K562 (cell line): Measurements from ENCODE around the gene SLC39A11. TPM values are rescaled to one million over a fixed set of nuclear protein-coding genes. Genes with fewer than 3 reads are reported as not detected.

Experiments
- ATAC-seq: fragments of 200-7000 bp; cut with Tn5 transposase; 3 replicates; pipeline ENCODE4 v1.9.1; 2020; ENCODE audit warnings: moderate library complexity
- BruUV-seq: library from RNA; stranded (reverse); fragments of 400-500 nt; replicated peaks from 2 replicates; lab custom pipeline; 2021; lab: Mats Ljungman, UMichigan
- CTCF ChIA-PET: fragments of 300-600 bp; formaldehyde crosslinking; extraction: SDS; loops from one replicate; lab custom pipeline; 2021; ENCODE audit warnings: low intra/inter-chr PET ratio; lab: Yijun Ruan, JAX
- POLR2A ChIA-PET: fragments of 300-600, 350-650 bp; sonication (Branson Sonifier 250); formaldehyde crosslinking; extraction: SDS; loops from one replicate; lab custom pipeline; 2021; ENCODE audit warnings: antibody characterized with exemption, inconsistent platforms; lab: Yijun Ruan, JAX
- DNase-seq, 4 experiments: peaks; one replicate each; pipeline versions ENCODE4 v3.0.0 to v3.0.0-alpha.2; 2011 to 2018; ENCODE audit warnings: low spot score in 3 of 4, mixed read lengths in 3 of 4; ENCODE audit errors: extremely low read depth in 1 of 4
- FAIRE-seq: peaks from 2 replicates; lab custom pipeline; 2011; peaks lifted over from hg19 to GRCh38; lab: Jason Lieb, UNC
- H2AFZ ChIP-seq: 2 replicates; pipeline ENCODE4 v1.6.0; 2011; ENCODE audit warnings: low read depth, low read length, control low read depth, inconsistent platforms
- H3K27ac ChIP-seq: fragments of 200-600 bp; 3 replicates; pipeline ENCODE4 v1.8.0; 2011; ENCODE audit warnings: low read depth, mild to moderate bottlenecking, control low read depth, inconsistent platforms, low read length, moderate library complexity, mixed read lengths; ENCODE audit errors: extremely low read depth
- H3K27me3 ChIP-seq, 2 experiments: fragments of 300-600 bp in 1 of 2; 2 replicates in 1 of 2; 3 replicates in 1 of 2; pipeline versions ENCODE4 v1.6.0 to v1.8.0; 2011; ENCODE audit warnings: inconsistent platforms in 2 of 2, low read length in 2 of 2, mild to moderate bottlenecking in 1 of 2, mixed read lengths in 1 of 2, moderate library complexity in 1 of 2; ENCODE audit not compliant: control insufficient read depth in 2 of 2, insufficient read depth in 2 of 2
- H3K36me3 ChIP-seq: fragments of 300-600 bp; 3 replicates; pipeline ENCODE4 v1.8.0; 2011; ENCODE audit warnings: mild to moderate bottlenecking, low read length, inconsistent platforms; ENCODE audit not compliant: control insufficient read depth, insufficient read depth
- H3K4me1 ChIP-seq, 2 experiments: fragments of 200-600 bp in 1 of 2; replicated peaks in 1 of 2; 2 replicates in 1 of 2; 3 replicates in 1 of 2; pipeline versions ENCODE4 v1.5.1 to v1.8.0; 2011; ENCODE audit warnings: inconsistent platforms in 2 of 2, low read length in 2 of 2, mild to moderate bottlenecking in 1 of 2, mixed read lengths in 1 of 2, moderate library complexity in 1 of 2; ENCODE audit not compliant: control insufficient read depth in 2 of 2, insufficient read depth in 2 of 2
- H3K4me2 ChIP-seq: 2 replicates; pipeline ENCODE4 v1.6.1; 2011; ENCODE audit warnings: low read length, control low read depth, inconsistent platforms, mixed read lengths; ENCODE audit not compliant: insufficient read depth
- H3K4me3 ChIP-seq: fragments of 200-600 bp; sonication (generic), shearing (Covaris generic); 2 replicates; pipeline ENCODE4 v1.5.1; 2016; ENCODE audit warnings: control low read depth, inconsistent platforms
- H3K79me2 ChIP-seq: fragments of 200-600 bp; 3 replicates; pipeline ENCODE4 v1.8.0; 2011; ENCODE audit warnings: low read length, inconsistent platforms; ENCODE audit not compliant: control insufficient read depth, insufficient read depth
- H3K9ac ChIP-seq, 2 experiments: 2 replicates each; pipeline versions ENCODE4 v1.6.0 to v1.6.1; 2011; ENCODE audit warnings: low read depth in 2 of 2, low read length in 2 of 2, control low read depth in 1 of 2, inconsistent platforms in 1 of 2, mild to moderate bottlenecking in 1 of 2, mixed read lengths in 1 of 2; ENCODE audit not compliant: insufficient read depth in 1 of 2
- H3K9me1 ChIP-seq: one replicate; pipeline ENCODE4 v1.6.0; 2011; ENCODE audit warnings: inconsistent platforms, mild to moderate bottlenecking, low read length, moderate library complexity; ENCODE audit not compliant: control insufficient read depth, insufficient read depth
- H3K9me3 ChIP-seq: replicated peaks from 2 replicates; pipeline ENCODE4 v1.5.1; 2011; ENCODE audit warnings: low read depth, low read length, inconsistent platforms; ENCODE audit not compliant: control insufficient read depth, insufficient read depth
- H4K20me1 ChIP-seq: replicated peaks from 2 replicates; pipeline ENCODE4 v1.6.1; 2011; ENCODE audit warnings: low read length, inconsistent platforms, mixed read lengths; ENCODE audit not compliant: control insufficient read depth, insufficient read depth
- BRD4 ChIP-seq: fragments of 200-600 bp; sonication (generic); IDR thresholded peaks from 2 replicates; pipeline ENCODE4 v1.6.1; 2017; ENCODE audit warnings: inconsistent platforms
- FOS ChIP-seq: IDR thresholded peaks from 3 replicates; pipeline ENCODE4 v1.6.1; 2011; ENCODE audit not compliant: insufficient read length; ENCODE audit errors: extremely low read depth
- HNRNPH1 ChIP-seq: fragments of 200-400 bp; formaldehyde crosslinking; optimal IDR thresholded peaks from 2 replicates; pipeline ENCODE3; 2017; ENCODE audit warnings: low read depth, mild to moderate bottlenecking, low read length, moderate library complexity
- NFRKB ChIP-seq: fragments of 450-650 bp; IDR thresholded peaks from 2 replicates; pipeline ENCODE4 v1.6.1; 2016; ENCODE audit warnings: low read depth
- NR2F6 ChIP-seq: fragments of 450-650 bp; formaldehyde crosslinking; IDR thresholded peaks from 2 replicates; pipeline ENCODE4 v1.4.0; 2020; ENCODE audit warnings: mild to moderate bottlenecking
- POLR2AphosphoS5 ChIP-seq: IDR thresholded peaks from 2 replicates; pipeline ENCODE4 v1.6.1; 2011; ENCODE audit warnings: mild to moderate bottlenecking, low read depth, low read length, moderate library complexity; ENCODE audit not compliant: control insufficient read depth, insufficient read depth
- SMAD1 ChIP-seq: fragments of 150-350 bp; IDR thresholded peaks from 2 replicates; pipeline ENCODE4 v1.6.1; 2014; ENCODE audit warnings: low read length, low read depth; ENCODE audit not compliant: partially characterized antibody
- SMARCA4 ChIP-seq: fragments of 450-650 bp; IDR thresholded peaks from 2 replicates; pipeline ENCODE4 v1.6.1; 2016
- ZBTB5 ChIP-seq: fragments of 450-650 bp; IDR thresholded peaks from 2 replicates; pipeline ENCODE4 v1.6.1; 2017; ENCODE audit warnings: antibody characterized with exemption
- ZNF121 ChIP-seq: sonication (generic); formaldehyde crosslinking; conservative IDR thresholded peaks from 2 replicates; pipeline ENCODE4 v1.8.0; 2022; ENCODE audit warnings: missing genetic modification reagents
- ZNF444 ChIP-seq: fragments of 250-450 bp; sonication (Bioruptor Pico); IDR thresholded peaks from 2 replicates; pipeline ENCODE4 v1.4.0; 2020; ENCODE audit warnings: mild to moderate bottlenecking, moderate library complexity
- WGBS: fragments of 100-300 bp; shearing (Covaris generic); methylation state at CpG from one replicate; pipeline ENCODE4 v1.1.6; 2016; ENCODE audit warnings: low coverage, mixed read lengths; ENCODE audit not compliant: insufficient coverage; ENCODE audit errors: missing lambda C conversion rate; 5-methylcytosine and 5-hydroxymethylcytosine counted together
- in situ Hi-C: fragments of 300-500 bp; cut with MboI; formaldehyde crosslinking; loops from 4 replicates; pipeline ENCODE4 v1.15.0; 2018; ENCODE audit warnings: inconsistent platforms, mixed read lengths
- intact Hi-C: fragments of 100-400 bp; cut with micrococcal nuclease; formaldehyde crosslinking; loops from 2 replicates; pipeline ENCODE4 v1.14.2; 2022
- polyA plus RNA-seq, 8 experiments: library from polyadenylated mRNA; depleted of rRNA in 4 of 8; stranded (reverse) in 5 of 8; unstranded in 3 of 8; fragments of >200 nt; fragmentation: Nextera tagmentation in 2 of 8; fragmentation: Illumina TruSeq in 1 of 8; extraction: Ambion mirVana in 2 of 8; extraction: Trizol in 1 of 8; gene quantifications; 2 replicates each; pipeline versions ENCODE4 v1.2.1 to v1.2.3, GENCODE V29; 2011 to 2014; ENCODE audit warnings: inconsistent platforms in 1 of 8, missing spikeins in 1 of 8
- total RNA-seq, 7 experiments: library from RNA; depleted of rRNA in 6 of 7; stranded (reverse); fragments of >200 nt in 6 of 7; fragmentation: Illumina TruSeq in 2 of 7; extraction: Trizol in 2 of 7; gene quantifications; 2 replicates each; pipeline versions ENCODE4 v1.2.1 to v1.2.3, GENCODE V29; 2011 to 2021; ENCODE audit warnings: low replicate concordance in 1 of 7
- TF ChIP-seq, protein P1 (sequence below): sonication (generic); formaldehyde crosslinking; IDR thresholded peaks from 2 replicates; pipeline ENCODE4 v1.8.1; 2023; ENCODE audit warnings: mild to moderate bottlenecking, missing genetic modification reagents

Gene SLC39A11
- total and polyA plus RNA-seq, 9 of the 15 experiments (the other 6 are each of a cell fraction or from before 2014, with no cell fraction given): 10.5 to 26.4 (median 13.4) TPM

DNA sequence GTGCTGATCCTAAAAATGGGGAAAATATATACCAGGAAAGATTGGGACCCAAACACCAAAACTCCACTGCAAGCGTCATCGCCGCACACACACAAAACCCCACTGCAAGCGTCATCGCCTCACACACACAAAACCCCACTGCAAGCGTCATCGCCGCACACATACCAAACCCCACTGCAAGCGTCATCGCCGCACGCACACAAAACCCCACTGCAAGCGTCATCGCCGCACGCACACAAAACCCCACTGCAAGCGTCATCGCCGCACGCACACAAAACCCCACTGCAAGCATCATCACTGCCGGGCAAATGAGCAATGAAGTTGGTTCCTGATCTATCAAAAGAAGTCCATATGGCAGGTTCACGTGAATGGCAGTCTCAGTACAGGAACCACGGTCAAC is 144.4 kb downstream of the SLC39A11 start:
- TF ChIP-seq BRD4 (no peak), FOS (no peak), NFRKB (no peak), ZNF121 (no peak)
- TF ChIP-seq, all 486 proteins: peak for 0
- H3K9ac ChIP-seq: no peak overlapping the region
- in situ Hi-C loops (no loop called here), intact Hi-C loops (no loop called here)
- no peaks in the 10 kb centered on the region for H3K79me2 ChIP-seq
- no peaks in the 10 kb centered on the region for H3K9me1 ChIP-seq
- no TSS peak for BruUV-seq
- no peak overlapping the region for H2AFZ ChIP-seq
- no peaks in the 10 kb centered on the region for H3K9me3 ChIP-seq
- ChIA-PET POLR2A (interaction anchor here (1.1 to 1.3 kb wide), 2 partner anchors 11 to 42 kb away, joined by 3 to 6 read pairs; no protein-coding TSS in a partner anchor), CTCF (no interaction called here)
- ATAC-seq (no peak), FAIRE-seq (no peak), DNase-seq (no peak)
- 80% methylated on average over 9 of the region's 23 CpGs for WGBS
- no peaks in the 10 kb centered on the region; a peak in 1 of 5 replicates for H3K27me3 ChIP-seq
- H4K20me1 ChIP-seq: no peaks in the 10 kb centered on the region; the same call in none of the 2 replicates
- H3K27ac ChIP-seq: no peak overlapping the region
- H3K4me3 ChIP-seq: no peak overlapping the region
- no peaks in the 10 kb centered on the region for H3K4me1 ChIP-seq
- H3K4me2 ChIP-seq: no peak overlapping the region
- H3K36me3 ChIP-seq: no peaks in the 10 kb centered on the region; the same call in 2 of the 3 replicates

DNA sequence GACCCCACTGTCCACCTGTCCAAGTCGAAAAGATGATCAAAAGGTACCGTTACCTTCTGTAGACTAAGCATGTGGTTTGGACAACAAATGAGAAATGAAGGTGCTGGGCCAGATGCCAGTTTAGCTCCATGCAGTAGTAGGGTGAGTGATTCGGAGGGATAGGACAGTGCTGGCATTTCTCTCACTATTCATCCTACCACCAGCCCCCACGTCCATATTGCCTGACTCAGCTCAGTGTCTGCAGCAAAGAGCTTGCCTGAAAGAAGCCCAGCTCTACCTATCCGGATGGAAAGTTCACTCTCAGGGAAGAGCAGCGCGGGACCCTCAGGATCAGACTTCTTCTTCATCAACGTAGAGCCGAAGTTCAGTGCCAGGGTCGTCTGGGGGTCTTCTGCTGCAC is 145.0 kb downstream of the SLC39A11 start:
- ChIA-PET CTCF (no interaction called here), POLR2A (interaction anchor here (1.1 kb wide), 1 partner anchor 41 kb away, joined by 3 read pairs; no protein-coding TSS in a partner anchor)
- FAIRE-seq: no peak
- Histone ChIP-seq H3K27ac (no peak overlapping the region), H2AFZ (no peak overlapping the region), H3K9me1 (no peaks in the 10 kb centered on the region), H3K9ac (no peak overlapping the region), H3K27me3 (no peaks in the 10 kb centered on the region; a peak in 1 of 5 replicates), H3K9me3 (no peaks in the 10 kb centered on the region), H3K4me3 (no peak overlapping the region), H3K4me1 (no peaks in the 10 kb centered on the region), H4K20me1 (no peaks in the 10 kb centered on the region; the same call in none of the 2 replicates), H3K79me2 (no peaks in the 10 kb centered on the region), H3K36me3 (no peaks in the 10 kb centered on the region; the same call in 2 of the 3 replicates), H3K4me2 (no peak overlapping the region)
- intact Hi-C loops (no loop called here), in situ Hi-C loops (no loop called here)
- no TSS peak for BruUV-seq
- 82% methylated on average over 10 of the region's 10 CpGs for WGBS
- ATAC-seq: no peak
- DNase-seq: no peak
- TF ChIP-seq HNRNPH1 (no peak), NR2F6 (CRISPR knock-in tag) (no peak), SMAD1 (no peak), ZBTB5 (no peak), POLR2AphosphoS5 (no peak), SMARCA4 (no peak), ZNF444 (no peak)
- TF ChIP-seq, protein P1, sequence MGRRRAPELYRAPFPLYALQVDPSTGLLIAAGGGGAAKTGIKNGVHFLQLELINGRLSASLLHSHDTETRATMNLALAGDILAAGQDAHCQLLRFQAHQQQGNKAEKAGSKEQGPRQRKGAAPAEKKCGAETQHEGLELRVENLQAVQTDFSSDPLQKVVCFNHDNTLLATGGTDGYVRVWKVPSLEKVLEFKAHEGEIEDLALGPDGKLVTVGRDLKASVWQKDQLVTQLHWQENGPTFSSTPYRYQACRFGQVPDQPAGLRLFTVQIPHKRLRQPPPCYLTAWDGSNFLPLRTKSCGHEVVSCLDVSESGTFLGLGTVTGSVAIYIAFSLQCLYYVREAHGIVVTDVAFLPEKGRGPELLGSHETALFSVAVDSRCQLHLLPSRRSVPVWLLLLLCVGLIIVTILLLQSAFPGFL (CRISPR knock-in tag): no peak
